ENCODE measurements around the gene GMCL2. TPM values are rescaled to one million over a fixed set of nuclear protein-coding genes. Genes with fewer than 3 reads are reported as not detected.
A peak's percentile ranks its signal among the peaks of the same experiment; 100 is the strongest.

GMCL2 gene
- total RNA-seq, 1 donor from 2014 or later, result not detected

DNA sequence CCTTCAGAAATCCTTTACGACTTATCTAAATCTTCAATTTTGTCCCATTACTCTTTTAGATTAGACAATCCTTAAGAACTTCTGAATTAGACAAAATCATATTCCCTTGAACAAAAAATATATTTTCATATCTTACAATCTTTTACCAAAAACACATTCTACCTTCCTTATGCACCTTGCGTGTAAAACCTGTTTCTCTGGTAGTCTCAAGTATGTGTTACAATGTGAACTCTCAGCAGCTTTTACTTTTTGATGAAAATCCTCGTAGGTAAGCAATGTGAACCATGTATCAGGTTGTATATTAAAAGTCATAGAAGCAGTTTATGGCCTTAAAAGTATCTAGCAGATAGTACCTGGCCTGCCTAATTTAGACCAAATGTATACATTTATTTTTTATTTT, 12.7 kb downstream of the GMCL2 start:
- Histone ChIP-seq H3K27me3 (ENCODE audit: low read depth) (no peaks in the 10 kb centered on the region), H3K9me3 (no peaks in the 10 kb centered on the region), H3K27ac (no peak overlapping the region), H3K4me1 (no peaks in the 10 kb centered on the region), H3K36me3 (no peaks in the 10 kb centered on the region), H3K4me3 (no peak overlapping the region)
- no peak for TF ChIP-seq CTCF (IDR thresholded peaks at IDR 0.05)
- no peak for ATAC-seq
- no peak for DNase-seq
- intact Hi-C loops (cut with DNase I), result no loop called here

DNA sequence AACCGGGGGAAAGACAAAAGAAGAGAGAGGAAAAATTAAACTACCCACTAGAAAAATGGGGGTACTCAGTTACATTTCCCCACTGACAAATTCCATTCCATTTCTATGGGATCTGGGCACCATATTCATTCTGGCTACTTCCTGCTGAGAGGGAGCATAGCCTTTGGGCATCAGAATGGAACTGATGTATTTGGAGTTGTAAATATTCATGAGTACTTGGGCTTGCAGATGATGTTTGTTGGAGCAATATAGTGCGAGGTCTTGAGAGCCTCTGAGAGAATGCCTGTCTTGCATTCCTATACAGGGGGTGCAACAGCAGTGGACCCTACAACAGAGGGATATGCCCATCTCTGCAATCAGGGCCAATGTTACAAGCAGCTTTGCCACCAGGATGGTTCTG, 16.7 kb downstream of the GMCL2 start:
- Histone ChIP-seq H3K4me1 (no peaks in the 10 kb centered on the region), H3K4me3 (no peak overlapping the region), H3K27me3 (ENCODE audit: low read depth) (peaks cover 8% of the 10 kb centered on the region), H3K9me3 (no peaks in the 10 kb centered on the region), H3K27ac (no peak overlapping the region), H3K36me3 (no peaks in the 10 kb centered on the region)
- no peak for ATAC-seq
- no peak for TF ChIP-seq CTCF (IDR thresholded peaks at IDR 0.05)
- DNase-seq, result no peak
- intact Hi-C loops (cut with DNase I), result no loop called here

DNA sequence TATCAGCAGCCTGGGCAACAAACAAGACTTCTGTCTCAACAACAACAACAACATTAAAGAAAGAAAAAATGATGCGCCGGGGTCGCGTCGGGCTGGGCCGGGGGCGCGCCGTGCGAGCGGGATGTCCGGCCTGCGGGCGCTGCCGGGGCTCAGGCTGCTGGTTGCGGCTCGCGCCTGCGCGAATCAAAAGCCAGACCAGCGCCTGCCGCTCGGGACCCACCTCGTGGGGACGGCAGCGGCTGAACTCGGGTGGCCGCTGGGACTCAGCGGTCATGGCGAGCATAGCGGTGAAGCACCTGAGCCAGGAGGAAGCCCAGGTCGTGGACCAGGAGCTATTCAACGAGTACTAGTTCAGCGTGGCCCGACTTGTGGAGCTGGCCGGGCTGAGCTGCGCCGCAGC, 21.6 kb downstream of the GMCL2 start:
- DNase-seq, result no peak
- peaks cover 26% of the 10 kb centered on the region for H3K27me3 ChIP-seq (ENCODE audit: low read depth)
- H3K4me3 ChIP-seq, result no peak overlapping the region
- peaks cover 9% of the 10 kb centered on the region for H3K4me1 ChIP-seq
- H3K36me3 ChIP-seq, result no peaks in the 10 kb centered on the region
- no peak for ATAC-seq
- TF ChIP-seq CTCF (IDR thresholded peaks at IDR 0.05), result no peak
- no peak overlapping the region for H3K27ac ChIP-seq
- intact Hi-C loops (cut with DNase I), result no loop called here
- no peaks in the 10 kb centered on the region for H3K9me3 ChIP-seq

DNA sequence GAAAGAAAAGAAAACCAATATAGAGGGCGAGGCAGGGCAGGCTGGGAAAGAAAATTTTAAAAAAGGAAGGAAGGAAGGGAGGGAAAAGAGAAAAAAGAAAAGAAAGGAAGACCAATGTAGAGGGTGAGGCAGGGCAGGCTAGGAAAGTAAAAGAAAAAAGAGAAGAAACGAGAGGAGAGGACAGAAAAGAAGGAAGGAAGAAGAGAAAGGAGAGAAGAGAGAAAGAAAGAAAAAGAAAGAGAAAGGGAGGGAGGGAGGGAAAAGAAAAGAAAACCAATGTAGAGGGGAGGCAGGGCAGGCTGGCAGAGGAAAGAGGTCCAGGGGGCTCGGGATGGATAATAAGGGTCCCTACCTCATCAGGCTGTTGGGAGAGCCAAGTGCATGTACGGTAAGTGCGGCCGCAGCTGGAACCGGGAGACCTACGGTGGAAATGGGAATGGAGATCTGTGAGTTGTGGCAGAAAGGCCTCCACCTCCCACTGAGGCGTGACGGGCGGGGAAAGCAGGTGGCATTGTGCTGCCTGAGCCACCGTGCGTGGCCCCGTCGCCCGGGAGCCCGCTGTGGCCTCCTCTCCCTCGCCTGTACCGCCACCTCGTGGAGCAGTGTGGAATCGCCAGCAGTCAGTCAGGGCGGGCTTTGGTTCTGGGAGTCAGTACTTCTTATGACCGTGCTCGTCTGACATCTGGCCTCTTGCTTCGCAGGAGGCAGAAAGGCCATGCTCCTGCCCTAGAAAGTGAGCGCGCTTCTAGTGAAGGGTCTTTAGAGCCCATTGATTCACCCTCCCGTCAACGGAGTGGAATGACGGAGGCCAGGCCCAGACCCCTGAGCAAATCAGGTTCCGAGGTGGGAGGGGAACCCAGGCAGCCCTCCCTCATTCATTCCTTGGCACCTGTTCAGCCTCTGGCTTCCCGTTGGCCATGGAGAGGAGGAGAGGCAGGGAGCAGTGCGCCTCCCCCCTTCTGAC, 23.1 kb downstream of the GMCL2 start:
- intact Hi-C loops (cut with DNase I), result loop anchor here (5.0 kb wide), 1 partner anchor 87 kb away; no protein-coding TSS in a partner anchor
- TF ChIP-seq CTCF (IDR thresholded peaks at IDR 0.05), result peak; percentile 100
- DNase-seq, result peak; percentile 88
- H3K36me3 ChIP-seq, result no peaks in the 10 kb centered on the region
- no peaks in the 10 kb centered on the region for H3K9me3 ChIP-seq
- peaks cover 9% of the 10 kb centered on the region for H3K4me1 ChIP-seq
- H3K27ac ChIP-seq, result no peak overlapping the region
- peak; percentile 98 for ATAC-seq
- peaks cover 26% of the 10 kb centered on the region for H3K27me3 ChIP-seq (ENCODE audit: low read depth)
- no peak overlapping the region for H3K4me3 ChIP-seq

- intact Hi-C loops (cut with DNase I), result loop anchor here (5.0 kb wide), 1 partner anchor 85 kb away; no protein-coding TSS in a partner anchor
- Histone ChIP-seq H3K36me3 (no peaks in the 10 kb centered on the region), H3K27me3 (ENCODE audit: low read depth) (peaks cover 26% of the 10 kb centered on the region), H3K9me3 (no peaks in the 10 kb centered on the region), H3K4me1 (peaks cover 9% of the 10 kb centered on the region), H3K27ac (no peak overlapping the region), H3K4me3 (no peak overlapping the region)
- TF ChIP-seq CTCF (IDR thresholded peaks at IDR 0.05), result no peak
- ATAC-seq (no peak), DNase-seq (no peak)
These were observed 24.7 kb downstream of the GMCL2 start for GRCh38 chr5:178162481-178162880.
